HepG2 (cell line): Measurements from ENCODE around the gene TTF2. TPM values are rescaled to one million over a fixed set of nuclear protein-coding genes. Genes with fewer than 3 reads are reported as not detected.

Experiments
- GMEB1 ChIP-seq: sonication (generic); formaldehyde crosslinking; IDR thresholded peaks from 2 replicates; pipeline ENCODE4 v1.5.1; 2020; ENCODE audit warnings: missing genetic modification reagents, mild to moderate bottlenecking, borderline replicate concordance
- MAZ ChIP-seq, 2 experiments: sonication (generic) in 1 of 2; formaldehyde crosslinking in 1 of 2; IDR thresholded peaks; 2 replicates each; pipeline versions ENCODE4 v1.5.0 to v1.6.1; 2012 to 2020; ENCODE audit warnings: low read depth in 2 of 2, mild to moderate bottlenecking in 2 of 2, borderline replicate concordance in 1 of 2, improper control_type of control experiment in 1 of 2, low read length in 1 of 2, missing genetic modification reagents in 1 of 2, moderate library complexity in 1 of 2
- MTF1 ChIP-seq: sonication (generic); formaldehyde crosslinking; IDR thresholded peaks from 2 replicates; pipeline ENCODE4 v1.5.0; 2020; ENCODE audit warnings: missing genetic modification reagents
- SP4 ChIP-seq: sonication (generic); formaldehyde crosslinking; IDR thresholded peaks from 2 replicates; pipeline ENCODE4 v1.8.1; 2023; ENCODE audit warnings: mild to moderate bottlenecking, missing genetic modification reagents
- TFE3 ChIP-seq: IDR thresholded peaks from 2 replicates; pipeline ENCODE4 v1.6.1; 2016
- TSC22D2 ChIP-seq: sonication (generic); formaldehyde crosslinking; IDR thresholded peaks from 2 replicates; pipeline ENCODE4 v1.5.1; 2020; ENCODE audit warnings: missing genetic modification reagents, mild to moderate bottlenecking, borderline replicate concordance
- ZNF282 ChIP-seq: fragments of 450-650 bp; IDR thresholded peaks from 2 replicates; pipeline ENCODE4 v1.6.1; 2018; ENCODE audit not compliant: partially characterized antibody
- ZNF598 ChIP-seq: sonication (generic); formaldehyde crosslinking; IDR thresholded peaks from 2 replicates; pipeline ENCODE4 v1.5.1; 2020; ENCODE audit warnings: mild to moderate bottlenecking, missing genetic modification reagents, borderline replicate concordance
- ZSCAN9 ChIP-seq: IDR thresholded peaks from 2 replicates; pipeline ENCODE4 v1.6.1; 2016; ENCODE audit warnings: borderline replicate concordance
- polyA plus RNA-seq, 8 experiments: library from polyadenylated mRNA; depleted of rRNA in 3 of 8; stranded (reverse) in 7 of 8; unstranded in 1 of 8; fragments of >200 nt; fragmentation: Illumina TruSeq in 4 of 8; extraction: Trizol in 4 of 8; gene quantifications; 2 replicates each; pipeline versions ENCODE4 v1.2.1 to v1.2.3, GENCODE V29; 2011 to 2016; ENCODE audit warnings: low read depth in 4 of 8, missing spikeins in 1 of 8, mixed read lengths in 1 of 8; ENCODE audit not compliant: insufficient read depth in 1 of 8
- total RNA-seq, 5 experiments: library from RNA; depleted of rRNA; stranded (reverse); fragments of >200 nt; fragmentation: Illumina TruSeq; extraction: Trizol; gene quantifications; 2 replicates each; pipeline ENCODE4 v1.2.3, GENCODE V29; 2016; ENCODE audit warnings: low read depth in 1 of 5
- TF ChIP-seq, protein P1 (sequence below): IDR thresholded peaks from 2 replicates; pipeline ENCODE4 v1.6.1; 2012; ENCODE audit warnings: inconsistent platforms
- TF ChIP-seq, protein P2 (sequence below): sonication (generic); formaldehyde crosslinking; IDR thresholded peaks from 2 replicates; pipeline ENCODE4 v1.4.0; 2020; ENCODE audit warnings: mild to moderate bottlenecking, missing genetic modification reagents

Gene TTF2
- total and polyA plus RNA-seq, 2 of the 13 experiments (the other 11 are each of a cell fraction or from before 2014, with no cell fraction given), result 12.8 to 48.9 TPM

- TF ChIP-seq ZNF598 (peak; percentile 84; the same call in 1 of the 2 replicates), SP4 (peak; percentile 74), GMEB1 (CRISPR knock-in tag) (0 out of 2 replicates have a peak, but pooled peaks have one; percentile 35), MTF1 (no peak), ZNF282 (no peak), TFE3 (CRISPR knock-in tag) (no peak), TSC22D2 (no peak), ZSCAN9 (CRISPR knock-in tag) (no peak), MAZ (IDR thresholded peaks at IDR 0.05; ENCODE audit: borderline replicate concordance, low read depth, low read length) (no peak; the same call in 1 of the 2 replicates), MAZ (CRISPR knock-in tag; IDR thresholded peaks at IDR 0.05; ENCODE audit: low read depth) (peak; percentile 54; the same call in 1 of the 2 replicates)
- TF ChIP-seq, protein P1, sequence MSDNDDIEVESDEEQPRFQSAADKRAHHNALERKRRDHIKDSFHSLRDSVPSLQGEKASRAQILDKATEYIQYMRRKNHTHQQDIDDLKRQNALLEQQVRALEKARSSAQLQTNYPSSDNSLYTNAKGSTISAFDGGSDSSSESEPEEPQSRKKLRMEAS, result peak; percentile 90
- TF ChIP-seq, protein P2, sequence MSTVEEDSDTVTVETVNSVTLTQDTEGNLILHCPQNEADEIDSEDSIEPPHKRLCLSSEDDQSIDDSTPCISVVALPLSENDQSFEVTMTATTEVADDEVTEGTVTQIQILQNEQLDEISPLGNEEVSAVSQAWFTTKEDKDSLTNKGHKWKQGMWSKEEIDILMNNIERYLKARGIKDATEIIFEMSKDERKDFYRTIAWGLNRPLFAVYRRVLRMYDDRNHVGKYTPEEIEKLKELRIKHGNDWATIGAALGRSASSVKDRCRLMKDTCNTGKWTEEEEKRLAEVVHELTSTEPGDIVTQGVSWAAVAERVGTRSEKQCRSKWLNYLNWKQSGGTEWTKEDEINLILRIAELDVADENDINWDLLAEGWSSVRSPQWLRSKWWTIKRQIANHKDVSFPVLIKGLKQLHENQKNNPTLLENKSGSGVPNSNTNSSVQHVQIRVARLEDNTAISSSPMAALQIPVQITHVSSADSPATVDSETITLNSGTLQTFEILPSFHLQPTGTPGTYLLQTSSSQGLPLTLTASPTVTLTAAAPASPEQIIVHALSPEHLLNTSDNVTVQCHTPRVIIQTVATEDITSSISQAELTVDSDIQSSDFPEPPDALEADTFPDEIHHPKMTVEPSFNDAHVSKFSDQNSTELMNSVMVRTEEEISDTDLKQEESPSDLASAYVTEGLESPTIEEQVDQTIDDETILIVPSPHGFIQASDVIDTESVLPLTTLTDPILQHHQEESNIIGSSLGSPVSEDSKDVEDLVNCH (CRISPR knock-in tag), result no peak
Measured at GRCh38 chr1:117121589-117122329, 61.6 kb downstream of the TTF2 start, which contains the start of gene TRIM45 (continued).
